Cardiac fibroblast (primary cell): ENCODE data around the gene ARIH2.

Source experiments
- DNase-seq, 2 donors: peaks; one replicate each; pipeline versions ENCODE4 v3.0.0 to v3.0.0-alpha.2; 2010; ENCODE audit warnings: low read depth in 2 of 2
- H3K4me3 ChIP-seq, 2 donors: replicated peaks in 1 of 2; 1 replicate in 1 of 2; 2 replicates in 1 of 2; pipeline ENCODE4 v1.5.1; 2011; ENCODE audit warnings: low read depth in 2 of 2, low read length in 2 of 2, mild to moderate bottlenecking in 2 of 2, moderate library complexity in 1 of 2
- CTCF ChIP-seq: IDR thresholded peaks from one replicate; pipeline ENCODE4 v1.5.1; 2011; ENCODE audit warnings: low read depth, mild to moderate bottlenecking, low read length, inconsistent platforms

Gene ARIH2

GRCh38 chr3:49028298-49028672, 109.6 kb downstream of the ARIH2 start:
- TF ChIP-seq CTCF, result no peak
- no peak for DNase-seq
- H3K4me3 ChIP-seq, result peak overlapping the region; percentile 91 to 93

GRCh38 chr3:49028673-49029562, 110.3 kb downstream of the ARIH2 start, which contains the start of gene IMPDH2:
TSS of gene IMPDH2 (minus strand) at chr3:49029398. CDS start at chr3:49029350, 48 bp downstream.
- DNase-seq, result peak; percentile 93 to 95
- peak within 1 kb of the TSS; percentile 91 to 93 for H3K4me3 ChIP-seq
- TF ChIP-seq CTCF, result no peak

DNA sequence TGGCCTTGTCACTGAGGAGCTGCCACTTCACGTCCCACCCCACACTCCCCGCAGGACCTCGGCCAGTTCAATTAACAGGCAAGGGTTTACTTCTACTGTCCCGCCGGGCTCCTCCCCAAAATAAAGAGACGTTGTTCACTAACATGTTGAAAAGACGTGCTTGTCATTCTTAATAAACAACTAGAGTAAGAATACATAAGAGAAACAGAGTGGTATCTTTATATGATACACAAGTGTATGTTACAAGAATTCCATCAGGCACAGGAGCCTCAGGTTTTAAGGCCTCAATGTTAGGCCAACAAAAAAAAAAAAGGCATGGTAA, 110.9 kb downstream of the ARIH2 start:
- DNase-seq, result no peak
- no peak for TF ChIP-seq CTCF
- no peak overlapping the region for H3K4me3 ChIP-seq

DNA sequence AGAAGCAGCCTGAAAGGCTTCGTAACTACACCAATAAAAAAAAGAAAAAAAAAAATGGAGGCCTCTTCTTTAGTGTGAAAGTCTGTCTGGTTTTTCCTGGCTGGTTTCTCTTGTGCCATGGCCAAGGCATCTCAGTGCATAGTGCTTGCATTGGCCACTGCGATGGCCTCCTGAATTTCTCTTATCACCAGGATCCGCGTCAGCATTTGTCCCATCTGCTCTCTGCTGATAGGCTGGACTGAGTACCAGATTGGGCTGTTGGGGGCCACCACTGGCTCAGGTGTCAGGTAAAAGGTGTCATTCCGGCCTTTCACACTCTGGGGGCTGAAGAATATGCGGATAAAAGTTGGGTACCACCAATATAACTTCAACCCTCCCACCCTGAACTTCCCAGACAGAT, 111.7 kb downstream of the ARIH2 start:
- no peak for DNase-seq
- no peak overlapping the region for H3K4me3 ChIP-seq
- no peak for TF ChIP-seq CTCF

DNA sequence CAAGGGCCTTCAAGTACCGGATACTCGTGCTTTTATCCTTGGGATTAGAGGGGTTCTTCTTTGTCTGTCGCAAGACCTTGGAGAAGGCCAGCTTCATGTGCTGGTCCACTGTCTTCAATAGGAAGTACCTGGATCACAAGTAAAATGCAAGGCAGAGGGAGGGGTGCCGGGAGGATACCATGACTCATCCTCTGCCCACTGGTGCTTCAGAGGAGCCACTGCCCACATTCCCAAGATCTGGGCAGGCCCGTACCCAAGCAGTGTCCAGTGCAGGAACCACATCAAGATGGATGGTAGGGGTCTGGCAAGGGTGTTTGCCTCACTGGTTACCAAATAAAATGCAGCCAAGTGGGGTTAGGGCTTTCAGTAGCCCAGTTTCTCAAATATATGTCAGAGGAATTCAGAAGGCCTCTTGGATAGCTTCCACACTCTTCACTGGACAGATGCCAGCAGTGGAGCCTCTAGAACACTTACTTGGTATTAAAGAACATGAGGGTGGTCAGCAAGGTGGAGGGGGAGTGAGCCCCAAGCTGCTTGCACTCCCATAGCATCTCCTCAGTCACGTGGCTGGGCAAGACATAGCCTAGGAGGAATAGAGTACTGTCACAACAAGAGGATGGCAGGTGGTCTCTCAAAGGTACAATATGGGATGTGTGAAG, 114.1 kb downstream of the ARIH2 start:
- no peak overlapping the region for H3K4me3 ChIP-seq
- TF ChIP-seq CTCF, result no peak
- peak in 1 of 2 donors; percentile 51 for DNase-seq

DNA sequence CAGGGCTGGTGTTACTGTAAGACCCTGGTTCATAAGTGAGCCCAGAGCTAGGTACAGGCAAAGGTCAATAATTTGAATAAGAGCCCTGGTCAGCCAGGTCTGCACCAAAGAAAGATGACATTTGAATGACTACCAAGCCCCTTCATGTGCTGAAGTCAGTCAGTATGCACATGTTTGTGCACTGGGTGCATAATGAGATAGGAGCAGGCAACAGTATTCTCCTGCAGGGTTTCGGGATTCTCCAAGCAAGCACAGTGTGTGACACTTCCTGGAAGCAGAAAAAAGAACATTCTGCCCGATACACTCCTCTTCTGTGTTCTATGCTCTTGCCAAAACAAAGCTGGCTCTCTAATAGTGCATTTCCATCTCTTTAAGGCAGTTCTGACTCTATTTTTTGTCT, 116.0 kb downstream of the ARIH2 start:
- H3K4me3 ChIP-seq, result no peak overlapping the region
- no peak for TF ChIP-seq CTCF
- DNase-seq, result no peak
